ENCODE results near the gene TBC1D22A.

Gene TBC1D22A

DNA sequence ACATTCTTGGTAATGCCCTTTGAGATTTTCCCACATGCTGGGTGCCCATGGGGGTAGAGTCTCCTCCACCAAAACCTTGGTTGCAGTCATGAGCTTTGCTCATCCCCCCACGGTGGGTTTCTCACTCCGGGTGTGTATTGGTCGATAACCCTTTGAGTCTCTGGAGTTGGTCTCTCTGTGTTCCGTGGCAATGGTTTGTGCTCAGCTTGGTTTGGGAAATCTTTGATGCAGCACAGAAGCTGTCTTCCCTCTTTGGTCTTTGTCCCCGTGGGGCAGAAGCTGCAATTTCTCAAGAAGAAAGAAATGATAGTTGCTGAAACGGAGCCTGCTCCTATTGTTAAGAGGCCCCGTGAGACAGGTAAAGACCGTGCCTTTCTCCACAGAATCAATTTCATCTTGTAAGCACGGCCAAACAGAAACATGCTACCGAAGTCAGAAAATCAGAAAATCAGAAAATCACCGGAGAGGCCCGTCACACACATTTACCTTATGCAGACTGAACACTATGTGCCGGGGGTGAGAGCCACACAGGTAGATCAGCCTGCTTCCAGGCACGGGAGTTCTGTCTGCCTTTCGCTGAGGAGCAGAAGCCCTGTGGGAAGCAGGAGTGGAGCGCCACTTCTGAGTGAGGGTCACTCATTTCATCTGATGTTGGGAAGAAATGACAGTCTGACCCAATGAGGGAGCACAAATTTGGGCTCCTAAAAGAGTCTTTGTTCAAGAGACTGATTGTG lies 186.1 kb downstream of the TBC1D22A start:
- no peaks in the 10 kb centered on the region for H3K27me3 ChIP-seq (ENCODE audit: insufficient read depth, low read depth, severe bottlenecking)
- no peak overlapping the region for H3K4me3 ChIP-seq (ENCODE audit: low read depth, low read length)
- no peaks in the 10 kb centered on the region for H3K9me3 ChIP-seq (ENCODE audit: severe bottlenecking)
- TF ChIP-seq, protein P1, sequence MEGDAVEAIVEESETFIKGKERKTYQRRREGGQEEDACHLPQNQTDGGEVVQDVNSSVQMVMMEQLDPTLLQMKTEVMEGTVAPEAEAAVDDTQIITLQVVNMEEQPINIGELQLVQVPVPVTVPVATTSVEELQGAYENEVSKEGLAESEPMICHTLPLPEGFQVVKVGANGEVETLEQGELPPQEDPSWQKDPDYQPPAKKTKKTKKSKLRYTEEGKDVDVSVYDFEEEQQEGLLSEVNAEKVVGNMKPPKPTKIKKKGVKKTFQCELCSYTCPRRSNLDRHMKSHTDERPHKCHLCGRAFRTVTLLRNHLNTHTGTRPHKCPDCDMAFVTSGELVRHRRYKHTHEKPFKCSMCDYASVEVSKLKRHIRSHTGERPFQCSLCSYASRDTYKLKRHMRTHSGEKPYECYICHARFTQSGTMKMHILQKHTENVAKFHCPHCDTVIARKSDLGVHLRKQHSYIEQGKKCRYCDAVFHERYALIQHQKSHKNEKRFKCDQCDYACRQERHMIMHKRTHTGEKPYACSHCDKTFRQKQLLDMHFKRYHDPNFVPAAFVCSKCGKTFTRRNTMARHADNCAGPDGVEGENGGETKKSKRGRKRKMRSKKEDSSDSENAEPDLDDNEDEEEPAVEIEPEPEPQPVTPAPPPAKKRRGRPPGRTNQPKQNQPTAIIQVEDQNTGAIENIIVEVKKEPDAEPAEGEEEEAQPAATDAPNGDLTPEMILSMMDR (IDR thresholded peaks at IDR 0.05; ENCODE audit: low read depth, low read length) = no peak
- no peak overlapping the region for H3K27ac ChIP-seq
- DNase-seq = no peak
- H3K36me3 ChIP-seq = no peaks in the 10 kb centered on the region

DNA sequence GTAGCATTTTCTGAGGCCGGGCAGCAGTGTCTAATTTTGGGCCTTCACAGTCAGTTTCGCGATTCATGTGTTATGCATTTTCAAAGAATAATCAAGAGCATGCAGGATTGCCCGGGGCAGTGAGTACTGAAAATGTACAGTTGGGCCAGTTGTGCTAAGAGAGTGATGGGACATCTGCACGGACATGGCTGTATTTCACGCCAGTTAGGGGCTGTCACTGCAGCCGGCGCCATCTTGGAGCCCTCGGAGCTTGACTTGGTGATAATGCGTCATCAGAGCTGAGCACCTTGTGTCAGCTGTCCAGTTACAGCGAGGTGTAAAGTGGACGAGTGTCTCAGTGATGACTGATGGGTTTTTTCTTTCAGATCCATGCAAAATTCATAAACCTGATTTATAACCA lies 188.9 kb downstream of the TBC1D22A start:
- TF ChIP-seq, protein P1 (IDR thresholded peaks at IDR 0.05; ENCODE audit: low read depth, low read length) = no peak
- Histone ChIP-seq H3K9me3 (ENCODE audit: severe bottlenecking) (no peaks in the 10 kb centered on the region), H3K27me3 (ENCODE audit: insufficient read depth, low read depth, severe bottlenecking) (no peaks in the 10 kb centered on the region), H3K4me3 (ENCODE audit: low read depth, low read length) (no peak overlapping the region), H3K36me3 (no peaks in the 10 kb centered on the region), H3K27ac (no peak overlapping the region)
- DNase-seq = no peak

DNA sequence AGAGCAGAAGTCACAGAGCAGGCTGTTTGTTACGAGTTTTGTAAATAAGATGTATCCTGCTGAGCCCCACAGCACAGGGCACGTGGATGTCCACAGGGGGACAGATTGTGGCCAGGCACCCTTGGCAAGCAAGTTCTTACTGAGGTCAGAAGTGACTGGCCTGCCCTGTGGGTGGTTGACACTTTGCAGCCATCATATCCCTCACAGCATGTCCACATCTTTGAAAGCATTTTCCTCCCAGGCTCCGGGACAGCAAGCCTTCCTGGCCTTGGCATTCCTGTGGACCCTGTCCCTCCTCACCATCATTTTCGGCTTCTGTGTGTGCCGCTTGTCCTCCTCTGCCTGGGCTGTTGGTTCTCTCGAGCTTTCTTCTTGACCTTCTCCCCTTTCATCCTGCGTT lies 189.5 kb downstream of the TBC1D22A start:
- Histone ChIP-seq H3K36me3 (no peaks in the 10 kb centered on the region), H3K9me3 (ENCODE audit: severe bottlenecking) (no peaks in the 10 kb centered on the region), H3K27me3 (ENCODE audit: insufficient read depth, low read depth, severe bottlenecking) (no peaks in the 10 kb centered on the region), H3K4me3 (ENCODE audit: low read depth, low read length) (no peak overlapping the region), H3K27ac (no peak overlapping the region)
- no peak for DNase-seq
- TF ChIP-seq, protein P1 (IDR thresholded peaks at IDR 0.05; ENCODE audit: low read depth, low read length) = no peak

DNA sequence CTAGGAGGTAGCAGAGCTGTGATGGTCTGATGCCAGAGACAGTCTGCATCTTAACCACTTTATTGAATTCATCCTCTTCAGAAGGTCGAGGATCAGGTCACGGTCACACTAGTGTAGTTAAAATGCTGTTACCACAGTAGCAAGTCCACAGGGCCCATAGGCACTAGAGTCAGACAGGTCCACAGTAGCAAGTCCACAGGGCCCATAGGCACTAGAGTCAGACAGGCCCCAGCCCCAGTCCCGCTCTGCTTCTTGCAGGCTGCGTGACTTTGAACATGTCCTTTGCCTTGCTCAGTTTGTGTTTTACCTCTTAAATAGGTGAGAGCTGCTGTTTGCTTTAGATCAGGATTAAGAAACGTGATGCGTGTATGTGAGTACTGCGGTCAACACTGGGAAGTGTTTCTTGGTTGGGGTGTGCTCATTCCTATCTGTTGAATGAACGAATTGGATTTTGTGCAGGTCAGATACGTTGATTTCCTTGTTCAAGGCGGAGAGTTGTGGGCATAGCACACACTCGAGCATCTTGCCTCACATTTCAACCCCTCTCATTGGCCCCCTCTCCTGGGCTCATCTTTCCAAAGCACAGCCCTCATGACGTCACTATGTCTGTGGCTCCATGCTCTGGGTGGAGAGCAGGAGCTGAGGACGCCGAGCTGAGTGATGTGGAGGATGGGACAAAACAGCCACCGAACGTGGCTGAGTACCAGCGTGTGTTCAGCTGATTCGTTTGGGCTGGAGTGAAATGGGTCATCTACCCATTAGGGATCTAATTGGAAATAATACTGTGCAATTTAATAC lies 191.7 kb downstream of the TBC1D22A start:
- H3K27me3 ChIP-seq (ENCODE audit: insufficient read depth, low read depth, severe bottlenecking) = no peaks in the 10 kb centered on the region
- DNase-seq = no peak
- H3K4me3 ChIP-seq (ENCODE audit: low read depth, low read length) = no peak overlapping the region
- H3K9me3 ChIP-seq (ENCODE audit: severe bottlenecking) = no peaks in the 10 kb centered on the region
- no peak overlapping the region for H3K27ac ChIP-seq
- TF ChIP-seq, protein P1 (IDR thresholded peaks at IDR 0.05; ENCODE audit: low read depth, low read length) = no peak
- H3K36me3 ChIP-seq = no peaks in the 10 kb centered on the region

DNA sequence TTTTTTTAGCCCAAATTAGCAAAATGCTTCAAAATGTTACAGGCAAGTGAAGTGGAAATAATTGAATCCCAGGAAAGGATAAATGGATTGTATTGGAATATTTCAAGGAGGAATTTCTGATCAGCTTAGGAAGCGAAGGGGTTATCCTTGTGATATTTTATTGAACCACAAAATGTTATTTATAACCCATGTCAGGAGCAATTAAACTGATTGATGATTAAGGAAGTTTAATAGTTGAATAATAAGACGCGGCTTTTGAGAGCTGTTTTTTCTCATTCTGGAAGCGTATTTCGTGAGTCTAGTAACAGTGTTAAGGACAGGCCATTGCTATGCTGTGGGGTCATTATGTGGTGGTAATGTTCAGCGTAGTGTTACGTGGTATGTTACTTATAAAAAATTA lies 192.3 kb downstream of the TBC1D22A start:
- no peaks in the 10 kb centered on the region for H3K27me3 ChIP-seq (ENCODE audit: insufficient read depth, low read depth, severe bottlenecking)
- H3K9me3 ChIP-seq (ENCODE audit: severe bottlenecking) = no peaks in the 10 kb centered on the region
- TF ChIP-seq, protein P1 (IDR thresholded peaks at IDR 0.05; ENCODE audit: low read depth, low read length) = no peak
- H3K4me3 ChIP-seq (ENCODE audit: low read depth, low read length) = no peak overlapping the region
- no peak overlapping the region for H3K27ac ChIP-seq
- DNase-seq = no peak
- H3K36me3 ChIP-seq = no peaks in the 10 kb centered on the region
